ENCODE measurements around the gene SULF2.

SULF2 gene

DNA sequence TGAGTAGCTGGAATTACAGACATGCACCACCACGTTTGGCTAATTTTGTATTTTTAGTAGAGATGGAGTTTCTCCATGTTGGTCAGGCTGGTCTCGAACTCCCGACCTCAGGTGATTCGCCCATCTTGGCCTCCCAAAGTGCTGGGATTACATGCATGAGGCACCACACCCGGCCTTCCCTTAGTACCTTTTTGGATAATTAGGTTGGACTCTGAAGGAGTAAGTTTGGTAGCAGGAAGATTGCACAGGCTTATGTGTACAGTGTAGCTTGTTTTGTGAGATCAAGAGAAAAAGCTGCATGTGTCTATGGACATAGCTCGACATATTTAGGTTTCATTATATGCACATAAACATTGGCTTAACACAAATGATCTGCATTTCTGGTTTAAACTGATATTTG lies 166.8 kb downstream of the SULF2 start:
- TF ChIP-seq, protein P1, sequence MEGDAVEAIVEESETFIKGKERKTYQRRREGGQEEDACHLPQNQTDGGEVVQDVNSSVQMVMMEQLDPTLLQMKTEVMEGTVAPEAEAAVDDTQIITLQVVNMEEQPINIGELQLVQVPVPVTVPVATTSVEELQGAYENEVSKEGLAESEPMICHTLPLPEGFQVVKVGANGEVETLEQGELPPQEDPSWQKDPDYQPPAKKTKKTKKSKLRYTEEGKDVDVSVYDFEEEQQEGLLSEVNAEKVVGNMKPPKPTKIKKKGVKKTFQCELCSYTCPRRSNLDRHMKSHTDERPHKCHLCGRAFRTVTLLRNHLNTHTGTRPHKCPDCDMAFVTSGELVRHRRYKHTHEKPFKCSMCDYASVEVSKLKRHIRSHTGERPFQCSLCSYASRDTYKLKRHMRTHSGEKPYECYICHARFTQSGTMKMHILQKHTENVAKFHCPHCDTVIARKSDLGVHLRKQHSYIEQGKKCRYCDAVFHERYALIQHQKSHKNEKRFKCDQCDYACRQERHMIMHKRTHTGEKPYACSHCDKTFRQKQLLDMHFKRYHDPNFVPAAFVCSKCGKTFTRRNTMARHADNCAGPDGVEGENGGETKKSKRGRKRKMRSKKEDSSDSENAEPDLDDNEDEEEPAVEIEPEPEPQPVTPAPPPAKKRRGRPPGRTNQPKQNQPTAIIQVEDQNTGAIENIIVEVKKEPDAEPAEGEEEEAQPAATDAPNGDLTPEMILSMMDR (conservative IDR thresholded peaks at IDR 0.05; ENCODE audit: low read depth, low read length) = no peak
- H3K4me2 ChIP-seq = no peak overlapping the region
- H3K9ac ChIP-seq = no peak overlapping the region
- H3K27ac ChIP-seq = no peak overlapping the region
- no peak overlapping the region for H2AFZ ChIP-seq (ENCODE audit: low read depth)
- no peak overlapping the region for H3K4me3 ChIP-seq (IDR thresholded peaks at IDR 0.05; ENCODE audit: insufficient read depth, low read depth, low read length)
- no peaks in the 10 kb centered on the region for H3K36me3 ChIP-seq (ENCODE audit: insufficient read depth)
- H3K4me1 ChIP-seq (ENCODE audit: low read depth, poor library complexity, severe bottlenecking) = peaks cover 18% of the 10 kb centered on the region
- no peaks in the 10 kb centered on the region for H4K20me1 ChIP-seq (ENCODE audit: insufficient read depth)
- no peaks in the 10 kb centered on the region for H3K27me3 ChIP-seq (ENCODE audit: insufficient read depth, low read depth)
- H3K79me2 ChIP-seq (ENCODE audit: insufficient read depth, low read depth) = no peaks in the 10 kb centered on the region

DNA sequence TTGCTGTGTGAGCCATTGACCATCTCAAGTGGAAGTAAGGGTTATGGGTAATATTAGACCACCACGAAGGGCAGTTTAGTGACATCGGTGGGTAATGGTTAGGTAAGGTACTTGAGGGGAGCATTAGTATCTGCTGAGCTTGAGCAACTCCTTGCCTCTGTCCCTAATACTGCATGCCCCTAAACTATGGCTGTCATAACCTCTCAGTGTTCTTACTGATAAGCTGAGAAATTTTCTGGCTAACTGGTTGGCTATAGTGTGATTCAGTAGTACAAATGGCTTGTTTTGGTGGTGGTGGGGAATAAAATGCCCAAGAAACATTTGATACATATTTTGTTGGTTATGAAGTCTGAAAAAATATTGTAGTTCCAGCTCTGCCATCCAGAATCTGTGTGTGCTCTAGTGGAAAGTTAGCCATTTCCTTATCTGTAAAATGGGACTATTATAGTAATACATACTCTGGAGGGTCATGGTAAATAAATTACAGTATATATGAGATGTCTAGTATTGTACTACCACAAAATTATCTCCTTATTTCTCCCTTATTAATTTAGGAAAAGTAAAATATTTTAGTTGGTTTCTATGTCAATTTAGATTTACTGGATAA lies 170.5 kb downstream of the SULF2 start:
- no peak overlapping the region for H2AFZ ChIP-seq (ENCODE audit: low read depth)
- H3K4me2 ChIP-seq = no peak overlapping the region
- peaks cover 9% of the 10 kb centered on the region for H3K4me1 ChIP-seq (ENCODE audit: low read depth, poor library complexity, severe bottlenecking)
- no peaks in the 10 kb centered on the region for H3K36me3 ChIP-seq (ENCODE audit: insufficient read depth)
- H3K4me3 ChIP-seq (IDR thresholded peaks at IDR 0.05; ENCODE audit: insufficient read depth, low read depth, low read length) = no peak overlapping the region
- H3K27ac ChIP-seq = no peak overlapping the region
- TF ChIP-seq, protein P1 (conservative IDR thresholded peaks at IDR 0.05; ENCODE audit: low read depth, low read length) = no peak
- H3K79me2 ChIP-seq (ENCODE audit: insufficient read depth, low read depth) = no peaks in the 10 kb centered on the region
- H3K27me3 ChIP-seq (ENCODE audit: insufficient read depth, low read depth) = no peaks in the 10 kb centered on the region
- no peak overlapping the region for H3K9ac ChIP-seq
- no peaks in the 10 kb centered on the region for H4K20me1 ChIP-seq (ENCODE audit: insufficient read depth)

DNA sequence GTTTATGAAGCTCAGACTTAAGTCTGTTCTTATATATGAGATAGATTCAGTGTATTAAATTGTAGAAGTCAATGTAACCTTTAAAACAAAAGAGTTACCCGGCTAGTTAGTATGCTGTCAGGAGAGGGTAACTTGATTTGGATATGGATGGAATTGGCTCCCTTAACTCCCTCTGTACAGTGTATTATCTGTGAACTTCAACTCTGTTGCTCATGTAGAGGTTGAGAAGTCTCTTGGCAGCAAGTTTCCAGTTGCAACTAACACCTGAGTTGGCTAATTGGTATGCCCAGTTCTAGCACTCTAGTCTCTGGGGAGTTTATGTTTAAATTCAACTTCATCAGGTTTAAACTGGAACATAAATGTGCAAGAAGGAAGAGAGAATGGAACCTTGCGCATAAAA lies 172.6 kb downstream of the SULF2 start:
- H4K20me1 ChIP-seq (ENCODE audit: insufficient read depth) = no peaks in the 10 kb centered on the region
- H3K4me2 ChIP-seq = no peak overlapping the region
- no peak overlapping the region for H3K27ac ChIP-seq
- no peak overlapping the region for H3K4me3 ChIP-seq (IDR thresholded peaks at IDR 0.05; ENCODE audit: insufficient read depth, low read depth, low read length)
- H3K36me3 ChIP-seq (ENCODE audit: insufficient read depth) = no peaks in the 10 kb centered on the region
- TF ChIP-seq, protein P1 (conservative IDR thresholded peaks at IDR 0.05; ENCODE audit: low read depth, low read length) = no peak
- no peak overlapping the region for H3K9ac ChIP-seq
- H2AFZ ChIP-seq (ENCODE audit: low read depth) = no peak overlapping the region
- H3K4me1 ChIP-seq (ENCODE audit: low read depth, poor library complexity, severe bottlenecking) = peaks cover 9% of the 10 kb centered on the region
- H3K27me3 ChIP-seq (ENCODE audit: insufficient read depth, low read depth) = no peaks in the 10 kb centered on the region
- H3K79me2 ChIP-seq (ENCODE audit: insufficient read depth, low read depth) = no peaks in the 10 kb centered on the region

DNA sequence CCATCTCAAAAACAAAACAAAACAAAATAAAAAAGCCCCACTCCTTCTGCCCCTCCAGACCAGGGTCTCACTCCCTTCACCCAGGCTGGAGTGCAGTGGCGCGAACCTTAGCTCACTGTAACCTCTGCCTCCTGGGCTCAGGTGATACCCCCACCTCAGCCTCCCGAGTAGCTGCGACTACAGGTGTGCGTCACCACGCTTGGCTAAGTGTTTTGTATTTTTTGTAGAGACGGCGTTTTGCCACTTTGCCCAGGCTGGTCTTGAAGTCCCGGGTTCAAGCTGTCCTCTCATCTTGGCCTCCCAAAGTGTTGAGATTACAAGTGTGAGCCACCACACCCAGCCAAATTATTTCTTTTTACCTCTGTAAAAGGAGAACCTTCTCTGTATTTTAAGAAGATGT lies 173.5 kb downstream of the SULF2 start:
- Histone ChIP-seq H3K9ac (no peak overlapping the region), H3K36me3 (ENCODE audit: insufficient read depth) (no peaks in the 10 kb centered on the region), H2AFZ (ENCODE audit: low read depth) (no peak overlapping the region), H3K4me1 (ENCODE audit: low read depth, poor library complexity, severe bottlenecking) (peaks cover 18% of the 10 kb centered on the region), H3K4me3 (IDR thresholded peaks at IDR 0.05; ENCODE audit: insufficient read depth, low read depth, low read length) (no peak overlapping the region), H3K79me2 (ENCODE audit: insufficient read depth, low read depth) (no peaks in the 10 kb centered on the region), H3K4me2 (no peak overlapping the region), H3K27ac (no peak overlapping the region), H4K20me1 (ENCODE audit: insufficient read depth) (no peaks in the 10 kb centered on the region), H3K27me3 (ENCODE audit: insufficient read depth, low read depth) (no peaks in the 10 kb centered on the region)
- TF ChIP-seq, protein P1 (conservative IDR thresholded peaks at IDR 0.05; ENCODE audit: low read depth, low read length) = no peak

All from KMS-11 (cell line).